A549 treated with CpdA at 1 μM for 4 hours (cell line): Measurements from ENCODE around the gene CASTOR1. TPM values are rescaled to one million over a fixed set of nuclear protein-coding genes. Genes with fewer than 3 reads are reported as not detected.

ENCODE experiments used
- total RNA-seq: library from RNA; stranded (reverse); fragments of 200-300 nt; extraction: Qiagen RNA extraction; gene quantifications from 5 replicates; pipeline ENCODE4 v1.2.3, GENCODE V29; 2022; ENCODE audit warnings: low read depth

CASTOR1 gene
- 4.9 to 8.7 TPM (median 6.5 TPM) in 5 replicates for total RNA-seq

DNA sequence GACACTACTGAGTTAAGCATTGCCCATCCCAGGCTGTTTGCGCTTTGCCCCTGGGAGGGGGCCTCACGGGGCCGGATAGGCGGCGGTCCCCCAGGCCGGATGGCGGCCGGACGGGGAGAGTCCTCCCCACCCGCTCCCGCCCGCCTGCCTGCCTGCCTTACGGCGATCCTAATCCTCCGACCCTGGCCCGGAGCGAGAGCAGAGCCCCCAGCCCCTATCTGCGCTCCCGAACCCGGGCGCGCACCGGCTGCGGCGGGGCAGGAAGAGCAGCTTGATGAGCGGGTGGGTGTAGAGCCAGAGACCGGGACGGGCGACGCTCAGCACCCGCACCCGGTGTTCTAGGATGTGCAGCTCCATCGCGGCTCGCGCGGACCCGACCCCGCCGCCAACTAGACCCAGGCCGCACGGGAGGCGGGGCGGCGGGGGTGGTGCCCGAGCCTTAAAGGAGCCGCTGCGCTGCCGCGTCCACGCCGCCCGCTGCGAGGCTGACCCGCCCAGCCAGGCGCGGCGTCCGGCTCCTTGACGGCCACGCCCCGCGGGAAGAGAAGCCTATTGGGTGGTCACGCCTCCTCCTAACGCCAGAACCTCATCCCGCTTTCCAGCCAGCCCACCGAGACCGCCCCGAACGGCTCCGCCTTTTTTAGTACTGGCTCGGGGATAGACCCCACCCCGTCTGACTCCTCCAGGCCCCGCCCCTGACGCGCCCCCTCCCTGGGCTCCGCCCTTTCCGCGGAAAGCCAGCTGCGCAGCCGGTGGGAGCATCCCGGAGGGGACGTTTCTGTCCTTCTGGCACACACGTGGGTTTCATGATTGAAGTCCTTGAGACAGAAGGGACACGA, at the start of gene CASTOR1:
Gene CASTOR1, minus strand, starts transcription at position 365 of the 839 bp plus-strand sequence. Its CDS starts 8 bp downstream, at position 357.

GRCh38 chr22:30326706-30327362, 37.5 kb upstream of the CASTOR1 start, which contains the start of gene TBC1D10A:
TBC1D10A (minus strand) TSS chr22:30326941; CDS start chr22:30326881, 60 bp downstream.

GRCh38 chr22:30266445-30267381, 22.6 kb downstream of the CASTOR1 start, which contains the start of gene OSM:
OSM (minus strand) TSS chr22:30266851; CDS start chr22:30266799, 52 bp downstream.

DNA sequence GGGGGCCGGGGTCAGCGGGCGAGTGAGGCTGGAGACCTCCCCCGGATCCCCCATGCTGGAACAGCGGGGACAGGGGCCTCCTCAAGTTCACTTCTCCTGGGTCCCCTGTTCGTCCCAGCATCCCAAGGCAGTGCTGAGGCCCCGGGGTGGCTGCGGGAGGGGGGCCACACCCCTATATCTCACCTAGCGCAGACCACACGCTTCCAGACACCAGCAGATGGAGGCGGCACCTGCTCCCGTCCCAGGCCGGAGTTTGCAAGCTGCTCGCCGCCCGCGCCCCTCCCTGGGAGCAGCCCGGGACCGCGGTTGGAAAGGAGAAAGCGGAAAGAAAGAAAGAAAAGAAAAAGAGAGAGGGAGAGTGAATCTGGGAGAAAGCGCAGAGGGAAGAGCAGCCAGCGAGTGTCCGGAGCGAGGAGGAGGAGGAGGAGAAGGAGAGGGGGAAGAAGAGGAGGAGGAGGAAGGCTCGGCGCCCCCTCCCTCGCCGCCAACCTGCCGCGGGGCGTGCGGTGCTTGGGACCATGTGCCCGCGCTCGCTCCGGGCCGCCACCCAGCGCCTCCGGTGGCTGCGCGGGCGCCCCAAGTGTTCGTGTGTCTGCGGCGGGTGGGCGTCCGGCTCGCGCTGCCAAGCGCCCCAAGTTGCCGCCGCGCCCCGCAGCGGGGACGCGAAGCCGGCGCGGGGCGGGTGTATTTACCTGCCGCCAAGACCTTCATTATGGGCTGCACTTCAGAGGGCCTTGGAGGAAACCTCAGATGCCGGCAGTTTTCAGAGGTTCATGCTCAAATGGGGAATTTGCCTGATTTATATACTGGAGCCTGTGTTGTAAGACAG, 43.1 kb downstream of the CASTOR1 start, which contains the start of gene LIF:
Gene LIF, minus strand, starts transcription at position 775 of the 829 bp plus-strand sequence. Its CDS starts 64 bp downstream, at position 711.

Other genes with a start within 250 kb of the CASTOR1 start
- not detected in 5 replicates for gene HORMAD2, start 209.0 kb downstream of the CASTOR1 start, total RNA-seq
- 33.9 to 49.9 TPM (median 45.0 TPM) in 5 replicates for gene LIF, start 42.7 kb downstream of the CASTOR1 start, total RNA-seq
- gene OSM, start 22.7 kb downstream of the CASTOR1 start, total RNA-seq: 0.02 to 0.09 TPM in 2 of 5 replicates, not detected in the others
- 9.2 to 12.7 TPM (median 12.4 TPM) in 5 replicates for gene TBC1D10A, start 37.4 kb upstream of the CASTOR1 start, total RNA-seq
- gene SF3A1, start 67.4 kb upstream of the CASTOR1 start, total RNA-seq: 45.0 to 70.0 TPM (median 61.9 TPM) in 5 replicates
- gene CCDC157, start 67.5 kb upstream of the CASTOR1 start, total RNA-seq: 2.2 to 3.3 TPM (median 3.2 TPM) in 5 replicates
- 16.0 to 20.7 TPM (median 17.3 TPM) in 5 replicates for gene RNF215, start 97.9 kb upstream of the CASTOR1 start, total RNA-seq
- 18.4 to 36.4 TPM (median 24.9 TPM) in 5 replicates for gene SEC14L2, start 107.5 kb upstream of the CASTOR1 start, total RNA-seq
- 70.1 to 77.3 TPM (median 72.6 TPM) in 5 replicates for gene MTFP1, start 136.3 kb upstream of the CASTOR1 start, total RNA-seq
- not detected in 5 replicates for gene SEC14L3, start 182.5 kb upstream of the CASTOR1 start, total RNA-seq
- 4.0 to 6.7 TPM (median 5.1 TPM) in 5 replicates for gene SEC14L4, start 216.2 kb upstream of the CASTOR1 start, total RNA-seq